Astrocyte of the spinal cord (primary cell): ENCODE results near the gene SSBP2.

Experiments used
- DNase-seq: peaks from one replicate; pipeline ENCODE4 v3.0.0; 2011; ENCODE audit warnings: low read depth, low spot score
- H3K4me3 ChIP-seq: 2 replicates; pipeline ENCODE4 v1.5.1; 2011; ENCODE audit warnings: low read depth, mild to moderate bottlenecking, low read length, moderate library complexity
- in situ Hi-C: cut with HindIII; loops from 2 replicates; pipeline ENCODE4 v1.10.0; 2017; ENCODE audit warnings: low sequenced_read_pairs
- TF ChIP-seq, protein P1 (sequence below): IDR thresholded peaks from 2 replicates; pipeline ENCODE4 v1.5.1; 2012; ENCODE audit warnings: low read depth, mild to moderate bottlenecking, low read length, inconsistent platforms

The SSBP2 gene

DNA sequence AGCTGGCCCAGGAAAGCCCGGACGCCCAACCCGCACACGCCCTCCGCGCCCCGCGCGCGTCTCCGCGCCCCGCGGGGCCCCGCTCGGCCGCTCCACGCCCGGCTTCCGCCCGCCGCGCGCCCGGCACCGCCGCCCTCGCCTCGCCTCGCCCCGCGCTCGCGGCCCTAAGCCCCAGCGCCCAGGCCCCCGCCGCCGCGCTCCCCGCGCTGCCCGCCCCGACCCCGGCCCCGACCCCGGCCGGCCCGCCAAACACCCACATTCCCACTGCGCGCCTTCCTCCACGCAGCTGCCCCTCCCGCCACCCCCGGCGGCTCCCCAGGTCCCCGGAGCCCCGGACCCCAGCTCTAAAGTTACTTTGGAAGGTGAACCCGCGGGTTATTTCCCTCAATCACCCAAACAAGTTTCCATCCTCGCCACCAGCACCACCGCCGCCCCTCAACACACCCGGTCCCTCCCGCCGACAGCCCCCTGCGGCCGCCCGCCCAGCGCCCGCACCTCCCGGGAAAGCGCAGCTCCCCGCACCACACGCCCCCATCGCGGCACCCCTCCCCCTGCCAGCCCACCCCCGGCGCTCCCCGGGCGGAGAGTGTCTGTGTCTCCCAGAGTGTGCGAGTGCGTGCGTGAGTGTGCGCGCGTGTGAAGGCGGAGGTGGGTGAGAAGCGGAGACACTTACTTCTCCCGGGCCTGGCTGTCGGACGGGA, 439 bp downstream of the SSBP2 start:
- DNase-seq = no peak
- H3K4me3 ChIP-seq = peak overlapping the region; percentile 72
- TF ChIP-seq, protein P1, sequence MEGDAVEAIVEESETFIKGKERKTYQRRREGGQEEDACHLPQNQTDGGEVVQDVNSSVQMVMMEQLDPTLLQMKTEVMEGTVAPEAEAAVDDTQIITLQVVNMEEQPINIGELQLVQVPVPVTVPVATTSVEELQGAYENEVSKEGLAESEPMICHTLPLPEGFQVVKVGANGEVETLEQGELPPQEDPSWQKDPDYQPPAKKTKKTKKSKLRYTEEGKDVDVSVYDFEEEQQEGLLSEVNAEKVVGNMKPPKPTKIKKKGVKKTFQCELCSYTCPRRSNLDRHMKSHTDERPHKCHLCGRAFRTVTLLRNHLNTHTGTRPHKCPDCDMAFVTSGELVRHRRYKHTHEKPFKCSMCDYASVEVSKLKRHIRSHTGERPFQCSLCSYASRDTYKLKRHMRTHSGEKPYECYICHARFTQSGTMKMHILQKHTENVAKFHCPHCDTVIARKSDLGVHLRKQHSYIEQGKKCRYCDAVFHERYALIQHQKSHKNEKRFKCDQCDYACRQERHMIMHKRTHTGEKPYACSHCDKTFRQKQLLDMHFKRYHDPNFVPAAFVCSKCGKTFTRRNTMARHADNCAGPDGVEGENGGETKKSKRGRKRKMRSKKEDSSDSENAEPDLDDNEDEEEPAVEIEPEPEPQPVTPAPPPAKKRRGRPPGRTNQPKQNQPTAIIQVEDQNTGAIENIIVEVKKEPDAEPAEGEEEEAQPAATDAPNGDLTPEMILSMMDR = no peak
- in situ Hi-C loops = no loop called here

DNA sequence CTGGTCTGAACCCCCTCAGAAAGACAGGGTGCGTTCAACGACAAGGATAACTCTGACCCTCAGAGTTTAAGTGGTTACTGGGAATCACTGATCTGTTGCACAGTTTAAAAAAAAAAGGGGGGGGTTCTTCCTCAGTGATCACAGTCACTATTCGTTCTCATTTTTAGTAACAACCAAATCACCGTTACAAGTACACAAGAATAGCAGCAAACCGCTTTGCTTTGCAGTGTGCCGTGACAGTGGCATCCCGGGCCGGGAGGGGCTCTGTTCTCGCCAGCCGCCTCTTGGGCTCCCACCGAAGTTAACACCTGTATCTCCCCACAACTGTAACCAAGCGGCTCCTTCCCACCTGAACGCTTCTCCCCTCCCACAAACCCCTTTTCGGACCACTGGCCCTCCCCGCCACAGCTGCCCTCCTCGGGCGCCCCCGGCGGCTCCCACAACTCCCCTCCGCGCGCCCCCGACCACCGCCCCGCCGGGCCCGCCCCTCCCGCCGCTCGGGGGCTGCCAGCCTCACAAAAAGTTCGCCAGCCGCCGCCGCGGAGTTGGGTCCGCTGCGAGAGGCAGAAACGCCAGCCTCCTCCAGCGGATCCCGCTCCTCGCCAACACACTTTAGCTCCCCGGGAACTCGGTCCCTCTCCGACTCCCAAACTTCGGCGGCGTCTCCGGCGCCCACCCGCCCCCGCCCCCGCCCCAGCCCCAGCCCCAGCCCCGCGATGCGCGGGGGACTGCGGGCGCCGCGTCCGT, 1.2 kb downstream of the SSBP2 start:
- DNase-seq = no peak
- in situ Hi-C loops = no loop called here
- TF ChIP-seq, protein P1 = no peak
- H3K4me3 ChIP-seq = peak overlapping the region; percentile 72

DNA sequence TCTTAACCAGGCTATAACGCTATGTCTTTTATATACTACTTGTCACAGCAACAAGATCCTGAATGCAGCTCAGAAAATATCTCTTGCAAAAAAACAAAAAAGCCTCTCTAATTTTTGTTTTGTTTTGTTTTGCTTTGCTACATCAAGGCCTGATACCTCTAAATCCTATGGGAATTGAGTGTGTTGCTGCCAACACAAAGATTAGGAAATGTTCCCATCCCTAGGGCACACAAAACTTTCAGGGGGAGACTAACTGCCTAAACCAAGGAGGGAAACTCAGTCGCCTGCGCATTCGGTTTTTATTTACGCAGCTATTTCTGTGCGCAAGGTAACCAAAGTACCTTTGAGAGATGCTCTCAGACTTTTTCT, 1.7 kb downstream of the SSBP2 start:
- DNase-seq = no peak
- in situ Hi-C loops = no loop called here
- H3K4me3 ChIP-seq = peak overlapping the region; percentile 72
- TF ChIP-seq, protein P1 = no peak

DNA sequence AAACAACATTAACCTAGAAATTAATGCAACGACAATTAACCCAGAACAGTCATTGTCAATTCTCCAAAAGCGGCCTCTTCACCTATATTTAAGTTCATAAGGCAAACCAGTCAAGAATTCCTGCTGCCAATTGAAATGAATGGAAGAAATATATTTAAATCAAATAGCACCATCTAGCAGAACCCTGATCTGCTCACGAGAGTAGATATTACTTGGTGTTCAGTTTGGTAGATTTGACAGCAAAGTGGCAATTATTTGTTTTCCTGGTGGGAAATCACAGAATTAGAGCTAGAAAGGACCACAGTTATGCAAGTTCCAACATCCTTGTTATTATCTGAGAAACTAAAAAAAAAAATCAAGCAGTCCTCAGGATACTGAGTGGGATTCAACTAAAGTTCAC, 2.3 kb downstream of the SSBP2 start:
- in situ Hi-C loops = no loop called here
- TF ChIP-seq, protein P1 = no peak

DNA sequence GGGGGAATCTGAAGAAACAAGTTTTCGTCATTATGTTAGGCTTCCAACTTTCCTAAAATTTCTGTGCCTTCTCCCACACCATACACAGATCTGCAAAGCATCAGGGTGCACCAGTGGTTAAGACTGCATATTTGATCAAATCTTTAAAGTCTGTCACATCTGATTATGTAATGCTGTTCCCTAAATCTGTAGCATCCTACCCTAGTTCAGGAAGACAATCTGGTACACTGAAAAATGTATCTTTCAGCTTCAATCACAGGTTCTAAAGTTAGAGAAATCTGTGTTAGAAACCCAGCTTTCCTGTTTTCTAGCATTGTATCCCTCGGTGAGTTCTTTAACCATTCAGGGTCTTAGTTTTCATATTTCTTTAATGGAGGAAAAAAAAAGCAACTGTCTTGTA, 3.9 kb downstream of the SSBP2 start:
- DNase-seq = no peak
- no peak overlapping the region for H3K4me3 ChIP-seq
- in situ Hi-C loops = no loop called here
- TF ChIP-seq, protein P1 = no peak

More for the DNA sequence above, 2.3 kb downstream of the SSBP2 start:
- H3K4me3 ChIP-seq = no peak overlapping the region
- no peak for DNase-seq

DNA sequence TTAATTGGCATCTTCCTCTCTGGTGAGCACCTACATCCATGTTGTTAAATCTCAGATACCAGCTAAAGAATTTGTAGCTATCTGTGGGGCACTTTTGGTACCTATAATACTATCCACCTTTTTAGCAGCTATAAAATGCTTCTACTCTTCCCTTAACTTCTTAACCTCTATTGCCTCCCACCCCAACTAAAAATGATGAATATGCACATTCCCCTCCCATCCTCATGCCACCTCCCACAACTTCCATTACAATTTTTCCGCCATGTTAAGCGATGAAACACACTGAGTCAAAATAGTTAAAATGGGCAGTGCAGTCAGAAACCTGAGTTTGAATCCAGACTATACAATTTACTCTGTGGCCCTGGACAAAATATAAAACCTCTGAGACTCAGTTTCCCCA, 10.1 kb downstream of the SSBP2 start:
- H3K4me3 ChIP-seq = no peak overlapping the region
- no peak for DNase-seq
- in situ Hi-C loops = no loop called here
- TF ChIP-seq, protein P1 = no peak
